ENCODE data around the gene TMCO4. TPM values are rescaled to one million over a fixed set of nuclear protein-coding genes. Genes with fewer than 3 reads are reported as not detected.

Gene TMCO4
- total and polyA plus RNA-seq, 10 of the 15 experiments (the other 5 are each of a cell fraction or from before 2014, with no cell fraction given), result 2.4 to 20.8 (median 13.0) TPM

DNA sequence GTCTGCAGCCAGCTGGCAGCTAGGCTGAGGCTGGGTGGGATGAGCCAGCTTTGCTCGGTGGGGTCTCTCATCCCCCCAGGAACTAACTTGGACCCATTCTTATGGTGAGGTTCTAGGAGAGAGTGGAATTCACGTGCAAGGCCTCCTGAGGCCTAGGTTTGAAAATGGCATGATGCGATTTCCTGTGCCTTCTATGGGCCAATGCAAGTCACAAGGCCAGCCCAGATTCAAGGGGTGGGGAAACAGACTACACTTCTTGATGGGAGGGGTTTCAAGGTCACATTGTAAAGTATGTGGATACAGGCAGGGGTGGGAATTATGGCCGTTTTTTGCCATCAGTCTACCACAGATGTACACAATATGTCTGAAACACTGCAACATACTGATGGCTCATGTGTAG lies 86.8 kb downstream of the TMCO4 start:
- Histone ChIP-seq H3K27me3 (replicated peaks in 1 of 2; ENCODE audit: control insufficient read depth in 2 of 2, insufficient read depth in 2 of 2, low read length in 1 of 2) (no peaks in the 10 kb centered on the region), H3K9me3 (replicated peaks; ENCODE audit: control insufficient read depth, insufficient read depth, low read length) (no peaks in the 10 kb centered on the region), H3K79me2 (ENCODE audit: control insufficient read depth, insufficient read depth, low read length) (no peaks in the 10 kb centered on the region), H3K27ac (ENCODE audit: control insufficient read depth, insufficient read depth) (peak overlapping the region; percentile 56), H3K9ac (ENCODE audit: control insufficient read depth, insufficient read depth, low read length) (no peak overlapping the region), H2AFZ (ENCODE audit: control insufficient read depth, low read depth, low read length) (no peak overlapping the region; the same call in 1 of the 2 replicates), H3K4me1 (ENCODE audit: control insufficient read depth, insufficient read depth, low read length) (peaks cover 28% of the 10 kb centered on the region), H3K4me2 (ENCODE audit: control insufficient read depth, insufficient read depth) (no peak overlapping the region), H3K36me3 (ENCODE audit: control insufficient read depth in 2 of 2, insufficient read depth in 2 of 2, low read length in 1 of 2) (no peaks in the 10 kb centered on the region), H3K4me3 (no peak overlapping the region), H4K20me1 (ENCODE audit: control insufficient read depth, insufficient read depth) (no peaks in the 10 kb centered on the region)
- TF ChIP-seq MEF2B (IDR thresholded peaks at IDR 0.05; ENCODE audit: partially characterized antibody, poor library complexity, severe bottlenecking) (peak; percentile 37), BHLHE40 (IDR thresholded peaks at IDR 0.05; ENCODE audit: borderline replicate concordance in 1 of 2, low read depth in 2 of 2, low read length in 1 of 2) (peak in 1 of 2 experiments; percentile 38; a peak in 1 of 4 replicates), CHD2 (IDR thresholded peaks at IDR 0.05; ENCODE audit: borderline replicate concordance, low read depth, low read length) (no peak), PAX5 (IDR thresholded peaks at IDR 0.05; ENCODE audit: borderline replicate concordance, low read depth, low read length) (0 out of 2 replicates have a peak, but pooled peaks have one; percentile 64)
- no peak for DNase-seq (ENCODE audit: low read depth, low spot score)
- WGBS (ENCODE audit: insufficient coverage, insufficient replicate concordance, low lambda C conversion rate, missing lambda C conversion rate), result 58% methylated on average over 4 of the region's 4 CpGs
- BruUV-seq (replicated peaks), result no TSS peak
- in situ Hi-C loops (cut with MboI), result no loop called here
- RAD21 ChIA-PET (ENCODE audit: unreplicated experiment), result no interaction called here
- intact Hi-C loops (cut with micrococcal nuclease; ENCODE audit: unreplicated experiment), result no loop called here
- CTCF ChIA-PET, result interaction anchor here (2.2 to 14.4 kb wide), 3 partner anchors 8 to 99 kb away, joined by 7 to 378 read pairs (median 57); partner anchors contain the start of gene HTR6
- FAIRE-seq, result peak; percentile 31
- POLR2A ChIA-PET, result no interaction called here
- SMC1A ChIA-PET (ENCODE audit: uncharacterized antibody, unreplicated experiment), result interaction anchor here (2.4 kb wide), 1 partner anchor 52 kb away, joined by 10 read pairs; no protein-coding TSS in a partner anchor
- no peak for ATAC-seq

GRCh38 chr1:19710825-19711611 lies 88.7 kb downstream of the TMCO4 start:
- H3K9ac ChIP-seq (ENCODE audit: control insufficient read depth, insufficient read depth, low read length), result peak overlapping the region; percentile 28
- BruUV-seq (replicated peaks), result no TSS peak
- intact Hi-C loops (cut with micrococcal nuclease; ENCODE audit: unreplicated experiment) (no loop called here), in situ Hi-C loops (cut with MboI) (no loop called here)
- WGBS (ENCODE audit: insufficient coverage, insufficient replicate concordance, low lambda C conversion rate, missing lambda C conversion rate), result 1% methylated on average over 12 of the region's 12 CpGs
- peaks cover 28% of the 10 kb centered on the region for H3K4me1 ChIP-seq (ENCODE audit: control insufficient read depth, insufficient read depth, low read length)
- H3K4me3 ChIP-seq, result no peak overlapping the region
- ChIA-PET POLR2A (interaction anchor here (0.6 to 1.0 kb wide), 3 partner anchors 14 to 116 kb away, joined by 3 to 4 read pairs (median 4); no protein-coding TSS in a partner anchor), SMC1A (ENCODE audit: uncharacterized antibody, unreplicated experiment) (interaction anchor here (0.7 to 2.4 kb wide), 2 partner anchors 50 to 187 kb away, joined by 3 to 10 read pairs; no protein-coding TSS in a partner anchor), CTCF (interaction anchor here (0.8 to 14.4 kb wide), 7 partner anchors 6 to 108 kb away, joined by 3 to 378 read pairs (median 3); partner anchors contain the start of gene HTR6), RAD21 (ENCODE audit: unreplicated experiment) (interaction anchor here (1.0 to 1.3 kb wide), 4 partner anchors 13 to 98 kb away, joined by 3 to 10 read pairs (median 6); no protein-coding TSS in a partner anchor)
- H3K27ac ChIP-seq (ENCODE audit: control insufficient read depth, insufficient read depth), result peak overlapping the region; percentile 82
- H4K20me1 ChIP-seq (ENCODE audit: control insufficient read depth, insufficient read depth), result no peaks in the 10 kb centered on the region
- DNase-seq (ENCODE audit: low read depth, low spot score) (peak; percentile 93), ATAC-seq (peak; percentile 78), FAIRE-seq (peak; percentile 98)
- H2AFZ ChIP-seq (ENCODE audit: control insufficient read depth, low read depth, low read length), result peak overlapping the region; percentile 3; the same call in 1 of the 2 replicates
- H3K27me3 ChIP-seq (replicated peaks in 1 of 2; ENCODE audit: control insufficient read depth in 2 of 2, insufficient read depth in 2 of 2, low read length in 1 of 2), result no peaks in the 10 kb centered on the region
- peak overlapping the region; percentile 64 for H3K4me2 ChIP-seq (ENCODE audit: control insufficient read depth, insufficient read depth)
- H3K36me3 ChIP-seq (ENCODE audit: control insufficient read depth in 2 of 2, insufficient read depth in 2 of 2, low read length in 1 of 2), result no peaks in the 10 kb centered on the region
- no peaks in the 10 kb centered on the region for H3K79me2 ChIP-seq (ENCODE audit: control insufficient read depth, insufficient read depth, low read length)
- no peaks in the 10 kb centered on the region for H3K9me3 ChIP-seq (replicated peaks; ENCODE audit: control insufficient read depth, insufficient read depth, low read length)
- TF ChIP-seq RAD21 (IDR thresholded peaks at IDR 0.05; ENCODE audit: insufficient read depth, low read depth, low read length), result no peak
- TF ChIP-seq MYC (IDR thresholded peaks at IDR 0.05; ENCODE audit: insufficient read depth, insufficient read length, insufficient replicate concordance, low read length, severe bottlenecking), result no peak
- no peak for TF ChIP-seq SRF (IDR thresholded peaks at IDR 0.05; ENCODE audit: low read depth in 2 of 2, low read length in 2 of 2)
- TF ChIP-seq ZNF217 (IDR thresholded peaks at IDR 0.05), result peak; percentile 41; the same call in 1 of the 2 replicates
- TF ChIP-seq GATAD2B (conservative IDR thresholded peaks at IDR 0.05; ENCODE audit: low read depth), result 0 out of 2 replicates have a peak, but pooled peaks have one; percentile 43
- 0 out of 2 replicates have a peak, but pooled peaks have one; percentile 37 for TF ChIP-seq WRNIP1 (IDR thresholded peaks at IDR 0.05; ENCODE audit: borderline replicate concordance, low read depth, low read length)
- no peak for TF ChIP-seq NFYA (IDR thresholded peaks at IDR 0.05; ENCODE audit: borderline replicate concordance, low read depth, low read length)
- no peak for TF ChIP-seq FOXK2 (IDR thresholded peaks at IDR 0.05)
- no peak for TF ChIP-seq CTCF (IDR thresholded peaks at IDR 0.05 in 2 of 3, conservative IDR thresholded peaks at IDR 0.05 in 1 of 3; ENCODE audit: control insufficient read depth in 2 of 3, extremely low read depth in 1 of 3, insufficient read depth in 1 of 3, low read depth in 3 of 3, low read length in 3 of 3)
